VCaP (cell line): ENCODE measurements around the gene OR10G7.
"Not testable (repeated sequence)": the region's sequence is repeated elsewhere in the genome, so short reads cannot be mapped to it uniquely, and the experiment has no call there.

Experiments used
- H3K27ac ChIP-seq: fragments of 450-650 bp; 2 replicates; pipeline ENCODE4 v1.5.1; 2017
- CTCF ChIP-seq: fragments of 450-650 bp; conservative IDR thresholded peaks from 2 replicates; pipeline ENCODE4 v1.5.1; 2017; ENCODE audit warnings: mild to moderate bottlenecking, moderate library complexity

Gene OR10G7

GRCh38 chr11:124036666-124037065 lies 4.5 kb downstream of the OR10G7 start:
- TF ChIP-seq CTCF, result no peak

DNA sequence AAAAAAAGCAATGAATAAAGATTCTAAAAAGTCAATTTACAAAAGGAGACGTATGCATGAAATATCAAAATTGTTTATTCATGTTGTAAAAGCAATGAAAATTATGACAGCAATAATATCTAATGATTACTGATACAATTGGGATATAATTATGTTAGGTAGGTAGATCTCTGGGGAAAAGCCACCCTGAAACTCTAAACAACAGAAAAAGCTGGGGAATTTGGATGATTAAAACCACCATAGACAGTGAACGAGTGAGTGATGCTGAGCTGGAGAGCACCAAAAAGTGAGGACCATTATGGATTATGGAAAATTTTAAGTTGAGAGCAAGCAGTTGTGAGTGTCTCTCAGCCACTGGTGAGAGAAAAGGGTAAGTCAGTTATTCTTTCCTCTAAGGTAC lies 14.6 kb downstream of the OR10G7 start, which contains the start of gene OR10G8:
Gene OR10G8, plus strand, starts transcription at position 301 of the 400 bp plus-strand sequence. CDS start 2,825 bp downstream, outside the sequence.
- TF ChIP-seq CTCF, result no peak
- no peak within 1 kb of the TSS for H3K27ac ChIP-seq

More at GRCh38 chr11:124036666-124037065, 4.5 kb downstream of the OR10G7 start:
- no peak overlapping the region for H3K27ac ChIP-seq

- not testable (repeated sequence) for H3K27ac ChIP-seq
Observed at GRCh38 chr11:124015837-124016236, 25.3 kb downstream of the OR10G7 start.

DNA sequence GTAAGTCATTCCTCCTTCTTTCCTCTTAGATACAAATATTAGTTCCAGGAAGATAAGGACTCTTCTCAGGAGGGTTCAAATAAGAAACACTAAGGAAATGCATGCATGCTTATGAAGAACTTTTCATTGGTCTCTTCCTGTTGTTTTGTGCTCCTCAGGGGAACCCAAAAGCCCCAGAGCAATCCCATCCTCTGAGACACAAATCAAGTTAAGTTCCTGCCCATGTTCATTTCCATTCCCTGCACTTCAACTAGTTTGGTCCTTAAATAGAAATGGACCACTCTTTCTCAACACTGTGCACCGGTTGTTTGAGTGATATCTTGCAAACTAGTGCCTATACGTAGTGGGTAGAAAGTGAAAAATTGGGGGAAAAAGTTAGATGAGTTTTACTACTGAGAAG lies 28.4 kb downstream of the OR10G7 start, which contains the start of gene OR10G4:
Gene OR10G4, plus strand, starts transcription at position 301 of the 400 bp plus-strand sequence. CDS start 2,578 bp downstream, outside the sequence.
- no peak for TF ChIP-seq CTCF
- H3K27ac ChIP-seq, result no peak within 1 kb of the TSS

DNA sequence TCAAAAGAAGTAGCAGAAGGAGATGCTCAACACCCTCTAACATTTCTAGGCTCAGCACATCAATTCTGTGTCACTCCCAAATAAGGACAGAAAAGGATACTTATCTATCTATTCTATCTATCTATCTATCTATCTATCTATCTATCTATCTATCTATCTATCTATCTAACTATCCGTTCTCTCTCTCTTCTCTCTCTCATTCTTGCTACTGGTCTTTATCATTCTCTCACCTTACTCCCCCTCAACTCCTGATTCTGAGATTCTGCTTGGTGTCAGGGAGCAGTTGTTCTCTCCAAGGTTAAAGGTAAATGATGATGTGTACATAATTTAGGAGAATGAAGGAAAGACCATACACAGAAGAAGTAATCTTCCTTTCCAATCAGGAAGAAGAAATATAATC lies 46.0 kb downstream of the OR10G7 start, which contains the start of gene OR10G6:
Gene OR10G6, minus strand, starts transcription at position 43 of the 400 bp plus-strand sequence. Its CDS starts 0 bp downstream, at position 43.
- H3K27ac ChIP-seq, result no peak within 1 kb of the TSS
- no peak for TF ChIP-seq CTCF
